ENCODE data around the gene ARPC2.

Gene ARPC2

DNA sequence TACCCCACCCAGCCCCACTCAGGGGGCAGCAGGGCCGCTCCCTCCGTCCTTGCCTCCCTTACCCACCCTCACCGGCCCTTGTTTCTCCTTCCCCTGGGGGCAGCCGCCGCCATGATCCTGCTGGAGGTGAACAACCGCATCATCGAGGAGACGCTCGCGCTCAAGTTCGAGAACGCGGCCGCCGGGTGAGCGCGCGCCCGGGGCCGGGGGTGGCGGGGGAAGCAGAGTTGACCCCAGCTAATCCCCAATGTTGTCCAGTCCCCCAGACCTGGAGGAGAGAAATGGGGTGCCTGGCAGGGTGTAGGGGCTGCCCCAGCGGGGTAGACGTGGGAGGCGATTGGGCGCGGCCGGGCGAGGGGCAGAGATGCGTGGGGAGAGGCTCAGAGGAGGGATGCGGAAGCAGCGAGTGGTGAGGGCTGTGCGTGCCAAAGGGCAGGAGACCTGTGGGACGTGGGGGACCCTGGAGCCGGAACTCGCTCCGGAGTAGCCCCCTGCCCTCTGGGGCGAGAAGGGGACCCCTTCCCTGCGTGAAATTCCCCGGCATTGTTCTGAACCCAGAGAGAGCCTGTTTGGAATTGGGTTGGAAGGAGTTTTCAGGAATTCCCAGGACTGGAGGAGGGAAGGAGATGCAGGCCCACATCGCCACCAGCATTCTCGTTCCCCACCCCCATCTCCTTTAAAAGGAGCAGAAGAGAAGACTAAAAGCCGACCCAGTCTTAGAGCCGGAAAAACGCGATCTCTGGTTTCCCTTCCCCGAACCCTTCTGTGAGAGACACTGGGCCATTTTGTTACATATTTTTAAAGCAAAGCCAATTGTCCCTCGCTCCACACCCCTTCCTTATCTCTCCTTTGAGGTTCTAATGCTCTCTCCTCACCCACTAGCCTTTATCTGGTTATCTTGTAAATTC lies 625 bp downstream of the ARPC2 start:
- peak; percentile 49 for DNase-seq

GRCh38 chr2:218218268-218219185 lies 1.5 kb downstream of the ARPC2 start:
- DNase-seq: no peak

DNA sequence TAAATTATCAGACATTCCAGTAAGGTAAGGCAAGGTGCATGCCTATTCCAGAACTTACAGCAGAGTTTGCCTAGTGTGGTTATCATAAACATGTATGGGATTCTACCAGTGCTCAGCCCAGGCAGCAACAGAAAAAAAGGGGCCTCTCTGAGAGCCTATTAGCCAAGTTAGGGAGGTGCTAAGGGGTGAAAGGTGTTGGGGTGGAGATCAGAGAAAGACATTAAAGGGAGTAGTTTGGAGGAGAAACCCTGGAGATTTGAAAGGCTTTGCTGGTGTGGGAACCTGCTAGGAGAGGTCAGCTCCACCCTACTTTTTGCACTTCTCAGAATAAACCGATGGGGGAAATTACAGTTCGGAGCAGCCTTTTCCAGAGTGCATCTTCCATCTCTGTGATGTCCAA lies 2.9 kb downstream of the ARPC2 start:
- DNase-seq: no peak

DNA sequence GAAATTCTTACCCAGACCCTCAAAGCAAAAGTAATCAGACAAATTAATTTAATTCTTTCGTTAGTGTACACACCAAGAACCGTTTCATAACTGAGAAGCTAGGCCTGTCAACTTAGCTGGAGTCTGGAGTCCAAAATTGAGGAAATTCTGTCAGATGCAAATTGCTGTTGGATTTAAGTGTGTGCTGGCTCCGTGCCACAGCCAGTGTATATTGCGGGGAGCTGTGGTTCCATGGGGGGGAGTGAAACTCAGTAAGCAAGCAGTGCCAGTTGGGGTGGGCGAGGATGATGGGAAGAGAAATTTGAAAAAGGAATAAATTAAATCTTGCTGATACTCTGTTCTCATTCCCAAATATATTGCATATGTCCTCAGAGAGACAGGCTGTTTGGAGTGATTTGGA lies 4.0 kb downstream of the ARPC2 start:
- no peak for DNase-seq

DNA sequence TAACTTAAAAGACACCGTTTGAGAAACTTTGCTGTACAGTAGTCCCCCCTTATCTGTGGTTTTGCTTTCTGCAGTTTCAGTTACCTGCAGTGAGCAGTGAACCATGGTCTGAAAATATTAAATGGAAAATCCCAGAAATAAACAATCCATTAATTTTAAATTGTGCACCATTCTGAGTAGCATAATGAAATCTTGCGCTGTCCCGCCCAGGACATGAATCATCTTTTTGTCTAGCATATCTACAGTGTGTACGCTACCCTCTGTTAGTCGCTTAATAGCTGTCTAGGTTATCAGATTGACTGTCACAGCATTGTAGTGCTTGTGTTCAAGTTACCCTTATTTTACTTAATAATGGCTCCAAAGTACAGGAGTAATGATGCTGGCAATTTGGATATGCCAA lies 6.1 kb downstream of the ARPC2 start:
- no peak for DNase-seq

- DNase-seq: no peak
Measured at GRCh38 chr2:218224186-218224585, 7.2 kb downstream of the ARPC2 start.

GRCh38 chr2:218226903-218227302 lies 9.9 kb downstream of the ARPC2 start:
- DNase-seq: no peak

- DNase-seq: no peak
Measured at GRCh38 chr2:218228366-218229090, 11.5 kb downstream of the ARPC2 start.

GRCh38 chr2:218229239-218229638 lies 12.2 kb downstream of the ARPC2 start:
- no peak for DNase-seq

DNA sequence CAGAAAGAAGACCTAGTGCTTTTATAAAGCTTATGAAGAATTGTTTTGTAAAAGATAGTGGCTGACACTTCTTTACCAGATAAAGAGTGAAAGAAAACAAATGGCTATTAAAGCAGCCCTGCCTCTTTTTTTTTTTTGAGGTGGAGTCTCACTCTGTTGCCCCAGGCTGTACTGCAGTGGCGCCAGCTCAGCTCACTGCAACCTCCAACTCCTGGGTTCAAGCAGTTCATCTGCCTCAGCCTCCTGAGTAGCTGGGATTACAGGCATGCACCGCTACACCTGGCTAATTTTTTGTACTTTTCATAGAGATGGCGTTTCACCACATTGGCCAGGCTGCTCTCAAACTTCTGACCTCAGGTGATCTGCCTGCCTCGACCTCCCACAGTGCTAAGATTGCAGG lies 12.9 kb downstream of the ARPC2 start:
- no peak for DNase-seq

- DNase-seq: peak; percentile 20
Measured at GRCh38 chr2:218230882-218231281, 13.9 kb downstream of the ARPC2 start.

DNA sequence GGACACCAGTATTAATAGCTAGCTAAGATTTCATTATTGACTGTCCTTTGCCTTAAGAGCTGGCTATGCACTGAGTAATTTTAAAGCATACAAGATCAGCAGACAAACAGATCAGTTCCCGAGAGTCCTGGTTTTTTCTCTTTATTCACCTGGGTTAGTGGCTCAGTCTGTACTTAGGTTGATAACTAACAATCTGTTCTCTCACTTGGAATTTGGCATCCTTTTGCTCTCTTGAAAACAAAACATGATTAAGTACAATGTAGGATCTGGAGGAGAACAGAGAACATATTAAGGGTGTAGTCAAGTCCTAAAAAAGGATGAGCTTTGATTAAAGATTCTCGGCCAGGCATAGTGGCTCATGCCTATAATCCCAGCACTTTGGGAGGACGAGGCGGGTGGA lies 16.6 kb downstream of the ARPC2 start:
- no peak for DNase-seq

DNA sequence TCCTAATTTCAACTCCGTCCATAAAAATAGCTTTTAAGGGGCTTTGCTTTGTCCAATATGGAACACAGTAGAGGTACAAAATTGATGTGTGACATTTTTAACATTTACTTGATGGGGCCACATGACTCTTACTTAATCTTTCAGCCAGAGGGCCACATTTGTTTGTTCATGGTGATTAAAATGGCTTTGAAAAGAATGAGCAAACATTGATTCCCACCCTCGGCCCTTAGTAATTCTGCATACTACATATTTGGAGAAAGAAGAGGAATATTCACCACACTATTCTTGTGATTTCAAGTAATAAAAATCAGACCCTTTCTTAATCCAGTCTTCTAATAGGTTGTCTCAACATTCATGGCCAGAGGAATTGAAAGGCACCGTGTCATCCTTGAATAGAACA lies 17.5 kb downstream of the ARPC2 start:
- DNase-seq: no peak

- no peak for DNase-seq
Measured at GRCh38 chr2:218235017-218235416, 18.0 kb downstream of the ARPC2 start.

- DNase-seq: no peak
Measured at GRCh38 chr2:218236829-218237228, 19.8 kb downstream of the ARPC2 start.

GRCh38 chr2:218238887-218239286 lies 21.9 kb downstream of the ARPC2 start:
- DNase-seq: no peak

GRCh38 chr2:218244204-218244603 lies 27.2 kb downstream of the ARPC2 start:
- no peak for DNase-seq

DNA sequence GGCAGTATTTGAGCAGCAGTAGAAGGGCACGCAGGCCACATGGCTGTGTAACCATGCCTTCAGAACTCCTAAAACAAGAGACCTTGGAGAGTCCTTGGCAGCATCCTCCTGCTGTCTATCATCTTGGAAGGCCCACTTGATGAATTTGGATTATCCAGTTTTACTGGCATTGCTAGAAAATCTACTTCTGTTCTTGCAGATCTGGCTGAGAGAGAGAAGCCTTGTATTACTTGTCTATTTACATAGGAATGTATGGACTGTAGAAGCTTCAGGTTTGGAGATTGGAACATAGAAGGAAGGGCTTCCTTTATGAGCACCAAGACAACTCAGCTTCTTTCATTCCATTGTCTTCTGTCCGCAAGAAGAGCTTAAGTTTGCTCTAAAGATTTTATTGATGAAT lies 27.7 kb downstream of the ARPC2 start:
- no peak for DNase-seq

DNA sequence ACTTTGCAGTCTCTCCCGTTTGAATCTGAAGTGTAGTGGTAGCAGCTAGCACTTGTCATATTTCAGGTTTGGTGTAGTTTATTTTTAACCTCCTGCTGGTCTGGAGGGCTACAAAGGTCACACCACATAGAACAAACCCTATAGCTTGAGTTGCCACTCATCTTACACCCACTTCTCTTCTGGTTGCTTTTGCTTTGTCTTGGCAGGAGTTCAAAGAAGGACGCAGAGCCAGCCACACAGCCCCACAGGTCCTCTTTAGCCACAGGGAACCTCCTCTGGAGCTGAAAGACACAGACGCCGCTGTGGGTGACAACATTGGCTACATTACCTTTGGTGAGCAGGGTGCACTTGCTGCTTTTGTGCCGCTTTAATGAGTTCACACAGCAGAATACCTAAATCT lies 28.2 kb downstream of the ARPC2 start:
- DNase-seq: no peak

DNA sequence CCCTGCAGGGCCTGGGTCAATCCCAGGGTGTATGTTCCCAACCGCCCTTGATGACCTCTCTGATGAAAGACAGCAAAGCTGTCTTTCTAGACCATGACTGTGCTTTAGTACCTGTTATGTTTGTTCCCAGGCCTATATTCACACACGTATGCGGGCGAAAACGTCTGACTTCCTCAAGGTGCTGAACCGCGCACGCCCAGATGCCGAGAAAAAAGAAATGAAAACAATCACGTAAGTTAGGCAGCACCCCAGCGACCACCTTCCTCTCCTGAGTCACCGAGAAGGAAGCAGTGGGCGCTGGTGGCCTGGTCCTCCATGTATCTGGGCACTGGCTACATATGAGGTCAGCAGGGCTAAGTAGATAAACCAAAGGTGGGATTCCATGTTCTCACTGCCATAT lies 32.7 kb downstream of the ARPC2 start:
- no peak for DNase-seq

DNA sequence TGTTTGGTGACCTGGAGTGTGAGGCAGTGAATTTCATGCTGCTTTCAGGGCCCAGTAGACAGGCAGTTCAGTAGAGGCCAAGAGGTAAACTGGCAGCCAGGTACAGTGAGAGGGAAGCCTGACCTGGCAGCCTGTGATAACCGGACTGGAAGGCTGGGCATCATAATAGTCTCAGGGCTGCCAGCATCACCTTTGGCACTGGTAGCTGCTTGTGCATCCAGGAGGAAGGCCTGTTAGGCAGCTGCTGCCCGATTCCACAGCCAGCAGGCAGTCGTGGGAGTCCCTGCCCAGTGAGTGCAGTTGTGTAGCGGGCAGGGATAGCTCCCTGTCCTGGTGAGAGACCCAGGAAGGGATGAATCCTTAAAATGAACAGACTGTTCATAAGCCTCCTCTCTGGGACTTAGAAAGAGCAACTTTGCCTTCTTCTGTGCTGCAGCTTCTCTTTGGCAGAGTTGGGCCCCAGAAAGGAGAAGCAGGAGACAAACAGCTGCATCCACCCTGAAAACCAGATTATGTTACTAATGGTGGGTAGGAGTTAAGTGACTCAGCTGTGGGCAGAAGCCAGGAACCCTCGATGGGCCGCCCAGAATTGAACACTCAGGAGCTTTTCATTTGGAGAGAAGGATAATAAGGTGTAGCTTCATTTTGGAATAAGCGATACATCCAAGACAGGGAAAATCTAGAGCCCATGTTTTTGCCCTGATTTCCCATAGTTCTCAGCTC lies 35.7 kb downstream of the ARPC2 start:
- DNase-seq: no peak

DNA sequence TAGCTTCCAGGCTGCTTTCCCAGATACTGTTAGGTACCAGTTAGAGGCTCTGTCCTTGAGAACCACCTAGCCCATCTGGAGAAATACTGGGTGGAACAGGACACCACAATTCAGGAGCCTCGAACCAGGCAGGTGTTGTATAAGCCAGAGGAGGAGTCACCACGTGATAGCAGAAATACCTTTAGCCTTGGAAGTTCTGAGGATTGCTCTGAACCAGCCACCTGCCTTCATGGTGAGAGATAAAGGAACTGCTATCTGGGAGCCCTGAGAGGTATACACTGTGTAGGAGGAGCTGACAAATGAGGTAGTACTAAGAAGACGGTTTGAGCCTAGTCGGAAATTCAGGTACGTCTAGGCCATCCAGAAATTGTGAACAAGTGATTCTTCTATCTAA lies 36.2 kb downstream of the ARPC2 start:
- DNase-seq: no peak

- no peak for DNase-seq
Measured at GRCh38 chr2:218255446-218255845, 38.5 kb downstream of the ARPC2 start.
